ENCODE measurements around the gene KCNQ5. TPM values are rescaled to one million over a fixed set of nuclear protein-coding genes. Genes with fewer than 3 reads are reported as not detected.

The KCNQ5 gene
- total RNA-seq, 1 experiment from 2014 or later, result not detected

GRCh38 chr6:73003302-73003701, 381.4 kb downstream of the KCNQ5 start (continued):
- TF ChIP-seq, protein P1, sequence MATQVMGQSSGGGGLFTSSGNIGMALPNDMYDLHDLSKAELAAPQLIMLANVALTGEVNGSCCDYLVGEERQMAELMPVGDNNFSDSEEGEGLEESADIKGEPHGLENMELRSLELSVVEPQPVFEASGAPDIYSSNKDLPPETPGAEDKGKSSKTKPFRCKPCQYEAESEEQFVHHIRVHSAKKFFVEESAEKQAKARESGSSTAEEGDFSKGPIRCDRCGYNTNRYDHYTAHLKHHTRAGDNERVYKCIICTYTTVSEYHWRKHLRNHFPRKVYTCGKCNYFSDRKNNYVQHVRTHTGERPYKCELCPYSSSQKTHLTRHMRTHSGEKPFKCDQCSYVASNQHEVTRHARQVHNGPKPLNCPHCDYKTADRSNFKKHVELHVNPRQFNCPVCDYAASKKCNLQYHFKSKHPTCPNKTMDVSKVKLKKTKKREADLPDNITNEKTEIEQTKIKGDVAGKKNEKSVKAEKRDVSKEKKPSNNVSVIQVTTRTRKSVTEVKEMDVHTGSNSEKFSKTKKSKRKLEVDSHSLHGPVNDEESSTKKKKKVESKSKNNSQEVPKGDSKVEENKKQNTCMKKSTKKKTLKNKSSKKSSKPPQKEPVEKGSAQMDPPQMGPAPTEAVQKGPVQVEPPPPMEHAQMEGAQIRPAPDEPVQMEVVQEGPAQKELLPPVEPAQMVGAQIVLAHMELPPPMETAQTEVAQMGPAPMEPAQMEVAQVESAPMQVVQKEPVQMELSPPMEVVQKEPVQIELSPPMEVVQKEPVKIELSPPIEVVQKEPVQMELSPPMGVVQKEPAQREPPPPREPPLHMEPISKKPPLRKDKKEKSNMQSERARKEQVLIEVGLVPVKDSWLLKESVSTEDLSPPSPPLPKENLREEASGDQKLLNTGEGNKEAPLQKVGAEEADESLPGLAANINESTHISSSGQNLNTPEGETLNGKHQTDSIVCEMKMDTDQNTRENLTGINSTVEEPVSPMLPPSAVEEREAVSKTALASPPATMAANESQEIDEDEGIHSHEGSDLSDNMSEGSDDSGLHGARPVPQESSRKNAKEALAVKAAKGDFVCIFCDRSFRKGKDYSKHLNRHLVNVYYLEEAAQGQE (IDR thresholded peaks at IDR 0.05; ENCODE audit: low read depth), result no peak
- no peak for TF ChIP-seq MAX (IDR thresholded peaks at IDR 0.05)
- no peak for TF ChIP-seq YY1 (IDR thresholded peaks at IDR 0.05; ENCODE audit: extremely low read depth, insufficient replicate concordance, low read depth, low read length)
- no peak for TF ChIP-seq EGR1 (IDR thresholded peaks at IDR 0.05; ENCODE audit: low read depth)
- no peak for TF ChIP-seq CEBPB (IDR thresholded peaks at IDR 0.05; ENCODE audit: low read depth)
- TF ChIP-seq POLR2A (IDR thresholded peaks at IDR 0.05; ENCODE audit: borderline replicate concordance, extremely low read depth, insufficient read depth, insufficient read length), result no peak
- no peak for TF ChIP-seq CTCF (IDR thresholded peaks at IDR 0.05 in 2 of 3, conservative IDR thresholded peaks at IDR 0.05 in 1 of 3; ENCODE audit: borderline replicate concordance in 1 of 3, insufficient read depth in 1 of 3, low read depth in 2 of 3, low read length in 2 of 3)
- no peak for TF ChIP-seq EZH2 (IDR thresholded peaks at IDR 0.05)
- no peak for TF ChIP-seq RAD21 (IDR thresholded peaks at IDR 0.05; ENCODE audit: low read depth)

DNA sequence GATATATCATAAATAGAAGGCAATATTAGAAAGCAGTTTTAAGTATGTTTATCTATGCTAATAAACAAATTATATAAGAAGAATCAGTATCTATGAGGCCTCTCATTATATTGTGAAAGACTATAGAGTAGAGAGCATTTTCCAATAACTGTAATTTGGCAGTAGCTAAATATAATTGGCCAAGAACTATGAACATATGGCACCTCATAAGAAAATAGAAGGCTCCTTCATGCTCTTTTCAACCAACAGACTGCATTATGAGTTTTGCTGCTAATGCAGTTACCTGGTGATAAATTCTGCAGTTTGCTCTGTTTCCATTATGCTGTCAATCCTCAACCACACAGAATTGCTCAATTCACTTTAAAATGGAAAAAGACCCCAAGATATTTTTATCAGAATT, 382.4 kb downstream of the KCNQ5 start:
- no peak overlapping the region for H3K9ac ChIP-seq (ENCODE audit: low read length)
- no peak for DNase-seq (ENCODE audit: low read depth, low spot score)
- RAD21 ChIA-PET (ENCODE audit: low non-redundant PET in 1 of 2, low total read pairs in 2 of 2, uncharacterized antibody in 2 of 2, unreplicated experiment in 2 of 2), result no interaction called here
- H4K20me1 ChIP-seq (ENCODE audit: insufficient read depth), result no peaks in the 10 kb centered on the region
- no peak overlapping the region for H3K27ac ChIP-seq (ENCODE audit: low read depth, low read length)
- no peak for TF ChIP-seq POLR2A (IDR thresholded peaks at IDR 0.05; ENCODE audit: borderline replicate concordance, extremely low read depth, insufficient read depth, insufficient read length)
- TF ChIP-seq EZH2phosphoT487 (IDR thresholded peaks at IDR 0.05; ENCODE audit: borderline replicate concordance), result no peak
- TF ChIP-seq EZH2 (IDR thresholded peaks at IDR 0.05), result no peak
- no peak for TF ChIP-seq FOSL1 (IDR thresholded peaks at IDR 0.05; ENCODE audit: low read depth)
- TF ChIP-seq ZNF274 (IDR thresholded peaks at IDR 0.05; ENCODE audit: low read depth, low read length), result no peak
- TF ChIP-seq EGR1 (IDR thresholded peaks at IDR 0.05; ENCODE audit: low read depth), result no peak
- no peak for TF ChIP-seq ELF1 (IDR thresholded peaks at IDR 0.05; ENCODE audit: borderline replicate concordance, low read depth)
- TF ChIP-seq ATF3 (IDR thresholded peaks at IDR 0.05), result no peak
- TF ChIP-seq SP1 (IDR thresholded peaks at IDR 0.05; ENCODE audit: low read depth), result no peak
- CTCF ChIA-PET, result no interaction called here
- no peak overlapping the region for H3K4me3 ChIP-seq (replicated peaks in 1 of 2; ENCODE audit: low read depth in 1 of 2, low read length in 2 of 2)
- H3K9me2 ChIP-seq (ENCODE audit: insufficient read depth), result no peaks in the 10 kb centered on the region
- no peaks in the 10 kb centered on the region for H3K9me3 ChIP-seq (ENCODE audit: control insufficient read depth in 1 of 2, insufficient read depth in 1 of 2, low read depth in 1 of 2, low read length in 2 of 2)
- intact Hi-C loops (cut with micrococcal nuclease), result no loop called here
- ATAC-seq, result no peak
- no TSS peak for BruUV-seq (replicated peaks)
- peaks cover 57% of the 10 kb centered on the region for H3K27me3 ChIP-seq (ENCODE audit: insufficient read depth, low read length)
- no peak overlapping the region for H3K4me2 ChIP-seq (ENCODE audit: low read length)
- H3K36me3 ChIP-seq (ENCODE audit: control insufficient read depth in 1 of 2, insufficient read depth in 2 of 2, low read length in 2 of 2), result no peaks in the 10 kb centered on the region
- no peaks in the 10 kb centered on the region for H3K4me1 ChIP-seq (ENCODE audit: control insufficient read depth in 1 of 2, insufficient read depth in 2 of 2, low read length in 2 of 2)
- H3K79me2 ChIP-seq (ENCODE audit: insufficient read depth, low read length), result no peaks in the 10 kb centered on the region
- H2AFZ ChIP-seq (ENCODE audit: low read depth, low read length, poor library complexity, severe bottlenecking), result no peak overlapping the region
- POLR2A ChIA-PET, result no interaction called here

Data from HCT116 (cell line).